Astrocyte of the cerebellum (primary cell): ENCODE results near the gene BDH1.
"Not testable (repeated sequence)": the region's sequence is repeated elsewhere in the genome, so short reads cannot be mapped to it uniquely, and the experiment has no call there.

Experiments
- DNase-seq: peaks from one replicate; pipeline ENCODE4 v3.0.0-alpha.2; 2011; ENCODE audit warnings: low read depth
- H3K4me3 ChIP-seq: 2 replicates; pipeline ENCODE4 v1.5.1; 2011; ENCODE audit warnings: mild to moderate bottlenecking, low read depth, low read length, moderate library complexity
- CTCF ChIP-seq: IDR thresholded peaks from 2 replicates; pipeline ENCODE4 v1.5.1; 2012; ENCODE audit warnings: low read length, low read depth, moderate library complexity, mild to moderate bottlenecking; ENCODE audit errors: missing control alignments
- in situ Hi-C: cut with HindIII; loops from 2 replicates; pipeline ENCODE4 v1.10.0; 2017; ENCODE audit warnings: low sequenced_read_pairs

BDH1 gene

GRCh38 chr3:197578376-197578775 lies 22.6 kb upstream of the BDH1 start:
- no peak for TF ChIP-seq CTCF
- DNase-seq = no peak
- in situ Hi-C loops = loop anchor here (10.0 kb wide), 1 partner anchor 64 kb away; no protein-coding TSS in a partner anchor
- H3K4me3 ChIP-seq = no peak overlapping the region

- no peak overlapping the region for H3K4me3 ChIP-seq
- in situ Hi-C loops = loop anchor here (10.0 kb wide), 1 partner anchor 63 kb away; no protein-coding TSS in a partner anchor
Observed at GRCh38 chr3:197577366-197578074, 21.8 kb upstream of the BDH1 start.

DNA sequence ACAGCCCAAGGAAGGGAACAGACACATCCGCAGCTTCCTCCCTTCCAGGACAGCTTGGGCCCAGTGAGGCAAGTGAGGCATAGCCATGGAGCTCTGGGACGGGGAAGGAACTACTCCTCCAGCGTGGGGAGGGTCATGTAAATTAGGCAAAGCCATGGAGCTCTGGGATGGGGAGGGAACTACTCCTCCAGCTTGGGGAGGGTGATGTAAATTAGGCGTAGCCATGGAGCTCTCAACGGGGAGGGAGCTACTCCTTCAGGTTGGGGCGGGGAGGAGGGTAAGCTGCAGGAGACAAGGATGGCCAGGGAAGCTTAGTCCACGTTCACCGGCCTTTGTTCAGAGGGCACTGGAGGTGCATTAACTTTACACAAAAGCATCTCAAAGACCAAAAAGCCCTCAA lies 21.1 kb upstream of the BDH1 start:
- TF ChIP-seq CTCF = no peak

More at GRCh38 chr3:197577366-197578074, 21.8 kb upstream of the BDH1 start:
- DNase-seq = no peak
- TF ChIP-seq CTCF = no peak

GRCh38 chr3:197575362-197575761 lies 19.6 kb upstream of the BDH1 start:
- TF ChIP-seq CTCF = no peak
- DNase-seq = no peak
- no peak overlapping the region for H3K4me3 ChIP-seq
- in situ Hi-C loops = loop anchor here (10.0 kb wide), 1 partner anchor 61 kb away; no protein-coding TSS in a partner anchor

More for the DNA sequence above, 21.1 kb upstream of the BDH1 start:
- no peak for DNase-seq
- in situ Hi-C loops = loop anchor here (10.0 kb wide), 1 partner anchor 62 kb away; no protein-coding TSS in a partner anchor
- no peak overlapping the region for H3K4me3 ChIP-seq

DNA sequence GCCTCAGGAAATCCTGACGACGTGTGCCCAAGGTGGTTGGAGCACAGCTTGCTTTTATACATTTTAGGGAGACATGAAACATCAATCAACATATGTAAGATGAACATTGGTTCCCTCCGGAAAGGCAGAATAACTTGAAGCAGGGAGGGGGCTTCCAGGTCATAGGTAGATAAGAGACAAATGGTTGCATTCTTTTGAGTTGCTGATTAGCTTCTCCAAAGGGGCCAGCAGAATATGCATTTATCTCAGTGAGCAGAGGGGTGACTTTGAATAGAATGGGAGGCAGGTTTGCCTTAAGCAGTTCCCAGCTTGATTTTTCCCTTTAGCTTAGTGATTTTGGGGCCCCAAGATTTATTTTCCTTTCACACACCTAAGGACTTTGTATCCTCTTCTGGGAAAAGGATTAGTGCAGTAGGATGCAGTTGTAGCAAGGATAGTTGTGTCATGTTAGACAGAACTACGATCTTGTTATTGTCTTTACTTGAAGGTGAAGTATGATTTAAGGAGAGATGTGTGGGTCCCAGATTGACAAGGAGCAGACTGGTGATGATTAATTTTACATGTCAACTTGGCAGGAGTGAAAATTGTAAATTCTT lies 18.7 kb upstream of the BDH1 start:
- not testable (repeated sequence) for H3K4me3 ChIP-seq, DNase-seq
- in situ Hi-C loops = loop anchor here (10.0 kb wide), 1 partner anchor 60 kb away; no protein-coding TSS in a partner anchor

DNA sequence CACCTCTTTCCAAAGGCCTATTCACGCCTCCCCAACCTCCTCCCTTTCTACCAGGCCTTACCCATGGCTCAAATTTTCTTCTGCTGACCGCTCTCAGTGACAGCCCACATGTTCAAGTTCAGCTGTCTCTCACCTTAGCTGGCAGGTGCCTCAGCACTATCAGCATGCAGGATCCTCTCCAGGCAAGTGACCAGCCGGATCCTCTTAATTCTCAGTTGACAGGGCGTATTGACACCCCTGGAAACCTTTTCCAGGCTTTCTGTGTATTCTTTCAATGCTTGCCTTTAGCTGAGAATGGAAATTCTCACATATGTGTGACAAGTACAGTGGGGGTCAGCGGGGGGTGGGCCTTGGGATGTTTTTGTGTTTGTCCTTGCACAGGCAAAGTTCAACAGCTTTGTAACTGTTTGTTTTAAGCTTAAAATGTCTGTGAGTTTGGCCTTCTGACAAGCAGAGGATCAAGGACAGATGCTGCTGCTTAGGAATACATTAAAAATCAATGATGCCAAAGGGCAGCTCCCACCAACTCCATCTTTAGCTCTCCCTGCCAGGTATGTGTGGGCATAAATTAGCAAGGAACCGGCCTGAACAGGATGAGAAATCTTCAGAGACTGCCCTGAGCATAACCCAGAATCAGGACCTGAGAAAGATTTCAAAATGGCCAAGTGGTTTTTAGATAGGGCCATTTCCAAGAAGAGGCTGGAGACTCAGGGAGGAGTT lies 17.4 kb upstream of the BDH1 start:
- no peak overlapping the region for H3K4me3 ChIP-seq
- DNase-seq = no peak
- TF ChIP-seq CTCF = no peak
- in situ Hi-C loops = loop anchor here (10.0 kb wide), 1 partner anchor 58 kb away; no protein-coding TSS in a partner anchor

DNA sequence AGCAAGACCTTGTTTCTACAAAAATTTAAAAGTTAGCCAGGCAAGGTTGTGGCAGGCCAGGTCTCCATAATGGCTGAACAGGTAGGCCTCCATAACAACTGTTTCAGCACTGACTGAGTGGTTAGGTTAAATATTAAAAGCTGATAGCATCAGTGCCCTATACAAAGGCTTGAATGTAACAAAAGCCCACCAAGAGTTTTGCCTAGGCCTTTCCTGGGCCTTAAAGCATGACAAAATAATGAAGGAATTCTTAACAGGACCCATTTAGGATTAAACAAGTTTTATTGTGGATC lies 16.1 kb upstream of the BDH1 start:
- in situ Hi-C loops = loop anchor here (10.0 kb wide), 1 partner anchor 57 kb away; no protein-coding TSS in a partner anchor
- H3K4me3 ChIP-seq, DNase-seq: not testable (repeated sequence)

- not testable (repeated sequence) for DNase-seq, H3K4me3 ChIP-seq
- in situ Hi-C loops = loop anchor here (10.0 kb wide), 1 partner anchor 56 kb away; no protein-coding TSS in a partner anchor
Observed at GRCh38 chr3:197571074-197571879, 15.5 kb upstream of the BDH1 start.

- in situ Hi-C loops, H3K4me3 ChIP-seq: not testable (repeated sequence)
Observed at GRCh38 chr3:197569433-197569832, 13.7 kb upstream of the BDH1 start.

More at GRCh38 chr3:197569433-197569832, 13.7 kb upstream of the BDH1 start:
- DNase-seq = not testable (repeated sequence)
